Measurements from ENCODE around the gene ZBTB4. TPM values are rescaled to one million over a fixed set of nuclear protein-coding genes. Genes with fewer than 3 reads are reported as not detected.
A peak's percentile ranks its signal among the peaks of the same experiment; 100 is the strongest.

Gene ZBTB4
- total RNA-seq, 1 donor from 2014 or later = 24.6 TPM

GRCh38 chr17:7419819-7420610, 59.4 kb downstream of the ZBTB4 start, which contains the start of gene SPEM1:
TSS of gene SPEM1 (plus strand) at chr17:7420324. CDS start at chr17:7420385, 61 bp downstream.
- DNase-seq (ENCODE audit: low read depth) = no peak
- no peak within 1 kb of the TSS for H3K4me3 ChIP-seq (ENCODE audit: low read depth, low read length)
- TF ChIP-seq CTCF (conservative IDR thresholded peaks at IDR 0.05; ENCODE audit: low read depth, low read length) = no peak

GRCh38 chr17:7418472-7419152, 60.8 kb downstream of the ZBTB4 start:
- TF ChIP-seq CTCF (conservative IDR thresholded peaks at IDR 0.05; ENCODE audit: low read depth, low read length) = no peak
- no peak for DNase-seq (ENCODE audit: low read depth)
- no peak overlapping the region for H3K4me3 ChIP-seq (ENCODE audit: low read depth, low read length)

- no peak for TF ChIP-seq CTCF (conservative IDR thresholded peaks at IDR 0.05; ENCODE audit: low read depth, low read length)
- no peak overlapping the region for H3K4me3 ChIP-seq (ENCODE audit: low read depth, low read length)
- no peak for DNase-seq (ENCODE audit: low read depth)
Measured at GRCh38 chr17:7417056-7417655, 62.3 kb downstream of the ZBTB4 start.

DNA sequence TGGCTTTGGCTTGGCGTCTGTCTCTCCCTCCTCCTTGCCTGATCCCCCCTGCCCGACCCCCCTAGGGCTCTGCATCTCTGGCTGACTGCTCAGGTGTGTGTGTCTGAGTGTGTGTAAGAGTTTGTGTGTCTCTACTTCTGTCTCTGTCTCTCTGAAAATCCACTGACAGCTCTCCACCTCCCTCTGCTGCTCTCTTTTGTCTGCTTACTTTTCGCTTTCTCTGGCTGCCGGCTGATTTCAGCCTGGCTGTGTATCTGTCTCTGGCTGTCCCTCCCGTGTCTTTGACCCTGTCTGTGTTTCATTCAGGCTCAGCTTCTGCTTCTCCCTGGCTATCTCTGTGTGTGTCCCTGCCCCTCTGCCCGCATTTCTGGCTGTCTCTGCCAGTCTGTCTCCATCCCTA, 63.1 kb downstream of the ZBTB4 start:
- no peak overlapping the region for H3K4me3 ChIP-seq (ENCODE audit: low read depth, low read length)
- DNase-seq (ENCODE audit: low read depth) = no peak
- TF ChIP-seq CTCF (conservative IDR thresholded peaks at IDR 0.05; ENCODE audit: low read depth, low read length) = peak; percentile 18

- TF ChIP-seq CTCF (conservative IDR thresholded peaks at IDR 0.05; ENCODE audit: low read depth, low read length) = no peak
- DNase-seq (ENCODE audit: low read depth) = no peak
- no peak overlapping the region for H3K4me3 ChIP-seq (ENCODE audit: low read depth, low read length)
Measured at GRCh38 chr17:7415784-7416183, 63.6 kb downstream of the ZBTB4 start.

GRCh38 chr17:7414837-7415236, 64.6 kb downstream of the ZBTB4 start:
- no peak for TF ChIP-seq CTCF (conservative IDR thresholded peaks at IDR 0.05; ENCODE audit: low read depth, low read length)
- H3K4me3 ChIP-seq (ENCODE audit: low read depth, low read length) = no peak overlapping the region
- no peak for DNase-seq (ENCODE audit: low read depth)
